ENCODE results near the gene SENP8. TPM values are rescaled to one million over a fixed set of nuclear protein-coding genes. Genes with fewer than 3 reads are reported as not detected.
"Not testable (repeated sequence)": the region's sequence is repeated elsewhere in the genome, so short reads cannot be mapped to it uniquely, and the experiment has no call there.

The SENP8 gene
- 1.5 TPM for total RNA-seq
- long read RNA-seq, full-length matches to known transcripts: 3 of 3 reads
- long read RNA-seq, partial matches to known transcripts: 0 of 3 reads
- long read RNA-seq, other reads (novel, unspliced or antisense): 0 of 3 reads

GRCh38 chr15:72118017-72118978, at the start of gene SENP8, which contains the start of gene MYO9A:
Gene SENP8 (plus strand): TSS chr15:72118403. CDS start chr15:72139624, 21,221 bp downstream.
Gene MYO9A (minus strand): TSS chr15:72118150. CDS start chr15:72046563, 71,587 bp downstream.
- DNase-seq (ENCODE audit: low spot score): peak; percentile 99

- DNase-seq (ENCODE audit: low spot score): no peak
These were observed 49.3 kb upstream of the SENP8 start for GRCh38 chr15:72068856-72069255.

GRCh38 chr15:72070817-72071447, 47.3 kb upstream of the SENP8 start:
- no peak for DNase-seq (ENCODE audit: low spot score)

- DNase-seq (ENCODE audit: low spot score): not testable (repeated sequence)
These were observed 46.8 kb upstream of the SENP8 start for GRCh38 chr15:72071448-72071825.

GRCh38 chr15:72074335-72075060, 43.7 kb upstream of the SENP8 start:
- no peak for DNase-seq (ENCODE audit: low spot score)

- DNase-seq (ENCODE audit: low spot score): no peak
These were observed 40.3 kb upstream of the SENP8 start for GRCh38 chr15:72077950-72078349.

GRCh38 chr15:72078887-72079286, 39.3 kb upstream of the SENP8 start:
- DNase-seq (ENCODE audit: low spot score): no peak

- no peak for DNase-seq (ENCODE audit: low spot score)
These were observed 36.0 kb upstream of the SENP8 start for GRCh38 chr15:72082176-72082575.

- DNase-seq (ENCODE audit: low spot score): no peak
These were observed 32.0 kb upstream of the SENP8 start for GRCh38 chr15:72086010-72086697.

- no peak for DNase-seq (ENCODE audit: low spot score)
These were observed 31.1 kb upstream of the SENP8 start for GRCh38 chr15:72086920-72087648.

- no peak for DNase-seq (ENCODE audit: low spot score)
These were observed 26.2 kb upstream of the SENP8 start for GRCh38 chr15:72092006-72092405.

- DNase-seq (ENCODE audit: low spot score): no peak
These were observed 25.5 kb upstream of the SENP8 start for GRCh38 chr15:72092691-72093090.

- no peak for DNase-seq (ENCODE audit: low spot score)
These were observed 21.4 kb upstream of the SENP8 start for GRCh38 chr15:72096796-72097195.

GRCh38 chr15:72098040-72098439, 20.2 kb upstream of the SENP8 start:
- DNase-seq (ENCODE audit: low spot score): no peak

GRCh38 chr15:72099155-72099554, 19.0 kb upstream of the SENP8 start:
- DNase-seq (ENCODE audit: low spot score): no peak

GRCh38 chr15:72100551-72100950, 17.7 kb upstream of the SENP8 start:
- DNase-seq (ENCODE audit: low spot score): not testable (repeated sequence)

- no peak for DNase-seq (ENCODE audit: low spot score)
These were observed 13.1 kb upstream of the SENP8 start for GRCh38 chr15:72105111-72105510.

GRCh38 chr15:72106068-72106467, 12.1 kb upstream of the SENP8 start:
- no peak for DNase-seq (ENCODE audit: low spot score)

GRCh38 chr15:72110355-72110754, 7.8 kb upstream of the SENP8 start:
- no peak for DNase-seq (ENCODE audit: low spot score)

GRCh38 chr15:72112116-72112515, 6.1 kb upstream of the SENP8 start:
- no peak for DNase-seq (ENCODE audit: low spot score)

Measured in mesenteric fat pad (tissue), 1 donor.